NB4 (cell line): ENCODE results near the gene MICU2.

Experiments used
- DNase-seq: peaks from one replicate; pipeline ENCODE4 v3.0.0; 2010; ENCODE audit warnings: low read depth
- H3K4me3 ChIP-seq: one replicate; pipeline ENCODE4 v1.5.1; 2011; ENCODE audit warnings: mild to moderate bottlenecking, low read depth, low read length, moderate library complexity
- CTCF ChIP-seq: IDR thresholded peaks from one replicate; pipeline ENCODE4 v1.5.1; 2012; ENCODE audit warnings: low read depth, low read length
- MAX ChIP-seq: IDR thresholded peaks from 2 replicates; pipeline ENCODE4 v1.6.1; 2011; ENCODE audit warnings: low read depth, low read length
- MYC ChIP-seq: IDR thresholded peaks from 2 replicates; pipeline ENCODE4 v1.6.1; 2011; ENCODE audit warnings: low read depth, low read length
- POLR2A ChIP-seq: IDR thresholded peaks from 2 replicates; pipeline ENCODE4 v1.6.1; 2011; ENCODE audit warnings: mild to moderate bottlenecking; ENCODE audit not compliant: insufficient read length; ENCODE audit errors: extremely low read depth

Gene MICU2

GRCh38 chr13:21546372-21546771 is 57.6 kb downstream of the MICU2 start:
- no peak overlapping the region for H3K4me3 ChIP-seq
- peak; percentile 40 for DNase-seq
- TF ChIP-seq MYC: no peak
- no peak for TF ChIP-seq CTCF
- TF ChIP-seq MAX: no peak
- no peak for TF ChIP-seq POLR2A

- no peak for DNase-seq
- H3K4me3 ChIP-seq: no peak overlapping the region
- no peak for TF ChIP-seq POLR2A
- TF ChIP-seq MAX: no peak
- TF ChIP-seq CTCF: no peak
- no peak for TF ChIP-seq MYC
Measured at GRCh38 chr13:21544515-21544914, 59.5 kb downstream of the MICU2 start.

- no peak overlapping the region for H3K4me3 ChIP-seq
- no peak for DNase-seq
- TF ChIP-seq POLR2A (no peak), MYC (no peak), MAX (no peak), CTCF (no peak)
Measured at GRCh38 chr13:21542563-21542962, 61.4 kb downstream of the MICU2 start.

- DNase-seq: peak; percentile 47
- no peak overlapping the region for H3K4me3 ChIP-seq
- TF ChIP-seq MYC (no peak), CTCF (no peak), POLR2A (no peak), MAX (no peak)
Measured at GRCh38 chr13:21541980-21542379, 62.0 kb downstream of the MICU2 start.

- DNase-seq: no peak
- H3K4me3 ChIP-seq: no peak overlapping the region
- no peak for TF ChIP-seq POLR2A
- no peak for TF ChIP-seq MAX
- no peak for TF ChIP-seq MYC
- no peak for TF ChIP-seq CTCF
Measured at GRCh38 chr13:21541271-21541670, 62.7 kb downstream of the MICU2 start.

- H3K4me3 ChIP-seq: no peak overlapping the region
- DNase-seq: no peak
- TF ChIP-seq MYC (no peak), CTCF (no peak), POLR2A (no peak), MAX (no peak)
Measured at GRCh38 chr13:21539687-21540086, 64.3 kb downstream of the MICU2 start.
